Effector memory CD8-positive, alpha-beta T cell (primary cell): ENCODE measurements around the gene SNAI3.

Source experiments
- ATAC-seq: fragments of 150-1000 bp; cut with Tn5 transposase; replicated peaks from 2 replicates; pipeline ENCODE4 v1.10.0; 2021; ENCODE audit warnings: mild to moderate bottlenecking, moderate library complexity
- DNase-seq, 3 experiments: peaks; one replicate each; pipeline ENCODE4 v3.0.0; 2021
- H3K27ac Mint-ChIP-seq, 2 donors: one replicate each; pipeline ENCODE4 v1.8.0; 2022; ENCODE audit warnings: mild to moderate bottlenecking in 2 of 2, mixed read lengths in 2 of 2, moderate library complexity in 2 of 2
- H3K27me3 Mint-ChIP-seq, 2 donors: one replicate each; pipeline ENCODE4 v1.8.0; 2022; ENCODE audit warnings: mixed read lengths in 2 of 2
- H3K36me3 Mint-ChIP-seq: one replicate; pipeline ENCODE4 v1.8.0; 2022; ENCODE audit warnings: mild to moderate bottlenecking, moderate library complexity, mixed read lengths; ENCODE audit not compliant: insufficient read depth
- H3K4me1 Mint-ChIP-seq, 2 donors: one replicate each; pipeline ENCODE4 v1.8.0; 2022; ENCODE audit warnings: low read depth in 2 of 2, mixed read lengths in 2 of 2
- H3K4me3 Mint-ChIP-seq, 2 donors: one replicate each; pipeline ENCODE4 v1.8.0; 2022; ENCODE audit warnings: mild to moderate bottlenecking in 2 of 2, mixed read lengths in 2 of 2, moderate library complexity in 2 of 2
- H3K9me3 Mint-ChIP-seq, 2 donors: one replicate each; pipeline ENCODE4 v1.8.0; 2022; ENCODE audit warnings: mixed read lengths in 2 of 2
- total RNA-seq, 9 experiments: gene quantifications; one replicate each; lab custom pipeline; 2026; lab: John Stamatoyannopoulos, UW

The SNAI3 gene
- 0.98 to 28.6 (median 2.7) reads per million in 9 experiments for total RNA-seq

GRCh38 chr16:88686439-88687253 is at the start of gene SNAI3:
SNAI3 (minus strand) TSS chr16:88686507; CDS start chr16:88686406, 101 bp downstream.
- H3K9me3 Mint-ChIP-seq = no peaks in the 10 kb centered on the region
- DNase-seq (peak; percentile 73 to 78 (median 77)), ATAC-seq (peak; percentile 75)
- peak within 1 kb of the TSS; percentile 79 to 82 for H3K4me3 Mint-ChIP-seq
- H3K27ac Mint-ChIP-seq = peak within 1 kb of the TSS; percentile 44 to 73
- H3K27me3 Mint-ChIP-seq = no peaks in the 10 kb centered on the region
- H3K4me1 Mint-ChIP-seq = peaks cover 17 to 29% of the 10 kb centered on the region in 2 donors
- H3K36me3 Mint-ChIP-seq = peaks cover 31% of the 10 kb centered on the region

GRCh38 chr16:88736088-88736487 is 49.8 kb upstream of the SNAI3 start:
- Mint-ChIP-seq H3K4me1 (peaks cover 0 to 7% of the 10 kb centered on the region in 2 donors), H3K4me3 (no peak overlapping the region), H3K27ac (no peak overlapping the region), H3K36me3 (peaks cover 29% of the 10 kb centered on the region), H3K9me3 (no peaks in the 10 kb centered on the region), H3K27me3 (no peaks in the 10 kb centered on the region)
- DNase-seq = no peak
- ATAC-seq = no peak

GRCh38 chr16:88735616-88736015 is 49.3 kb upstream of the SNAI3 start:
- Mint-ChIP-seq H3K9me3 (no peaks in the 10 kb centered on the region), H3K4me1 (peaks cover 0 to 7% of the 10 kb centered on the region in 2 donors)

GRCh38 chr16:88735121-88735520 is 48.8 kb upstream of the SNAI3 start:
- no peak for DNase-seq

More at GRCh38 chr16:88735616-88736015, 49.3 kb upstream of the SNAI3 start:
- ATAC-seq (no peak), DNase-seq (no peak)
- Mint-ChIP-seq H3K27me3 (no peaks in the 10 kb centered on the region), H3K4me3 (no peak overlapping the region), H3K36me3 (peaks cover 32% of the 10 kb centered on the region), H3K27ac (no peak overlapping the region)

GRCh38 chr16:88734361-88734728 is 48.0 kb upstream of the SNAI3 start:
- Mint-ChIP-seq H3K4me1 (peaks cover 0 to 7% of the 10 kb centered on the region in 2 donors), H3K9me3 (no peaks in the 10 kb centered on the region), H3K36me3 (peaks cover 39% of the 10 kb centered on the region), H3K27me3 (no peaks in the 10 kb centered on the region), H3K4me3 (no peak overlapping the region), H3K27ac (no peak overlapping the region)
- DNase-seq = no peak
- ATAC-seq = no peak

More at GRCh38 chr16:88735121-88735520, 48.8 kb upstream of the SNAI3 start:
- Mint-ChIP-seq H3K4me1 (peaks cover 0 to 7% of the 10 kb centered on the region in 2 donors), H3K9me3 (no peaks in the 10 kb centered on the region), H3K36me3 (peaks cover 37% of the 10 kb centered on the region), H3K4me3 (no peak overlapping the region), H3K27me3 (no peaks in the 10 kb centered on the region), H3K27ac (no peak overlapping the region)
- no peak for ATAC-seq

- DNase-seq = no peak
- H3K9me3 Mint-ChIP-seq = no peaks in the 10 kb centered on the region
- H3K36me3 Mint-ChIP-seq = peaks cover 37% of the 10 kb centered on the region
- H3K27me3 Mint-ChIP-seq = no peaks in the 10 kb centered on the region
- H3K4me3 Mint-ChIP-seq = no peak overlapping the region
- peaks cover 0 to 6% of the 10 kb centered on the region in 2 donors for H3K4me1 Mint-ChIP-seq
- H3K27ac Mint-ChIP-seq = no peak overlapping the region
- ATAC-seq = no peak
Measured at GRCh38 chr16:88733630-88734360, 47.5 kb upstream of the SNAI3 start.

GRCh38 chr16:88732961-88733294 is 46.6 kb upstream of the SNAI3 start:
- no peaks in the 10 kb centered on the region for H3K27me3 Mint-ChIP-seq
- no peak for DNase-seq
- no peaks in the 10 kb centered on the region for H3K9me3 Mint-ChIP-seq
- no peak overlapping the region for H3K4me3 Mint-ChIP-seq
- H3K36me3 Mint-ChIP-seq = peaks cover 32% of the 10 kb centered on the region
- peaks cover 0 to 3% of the 10 kb centered on the region in 2 donors for H3K4me1 Mint-ChIP-seq
- no peak for ATAC-seq
- no peak overlapping the region for H3K27ac Mint-ChIP-seq

GRCh38 chr16:88732172-88732960 is 46.1 kb upstream of the SNAI3 start:
- DNase-seq (no peak), ATAC-seq (no peak)
- H3K9me3 Mint-ChIP-seq = no peaks in the 10 kb centered on the region
- no peaks in the 10 kb centered on the region for H3K4me1 Mint-ChIP-seq
- peaks cover 32% of the 10 kb centered on the region for H3K36me3 Mint-ChIP-seq
- H3K27me3 Mint-ChIP-seq = no peaks in the 10 kb centered on the region
- no peak overlapping the region for H3K27ac Mint-ChIP-seq
- no peak overlapping the region for H3K4me3 Mint-ChIP-seq

- H3K4me1 Mint-ChIP-seq = no peaks in the 10 kb centered on the region
- no peak for ATAC-seq
- peaks cover 38% of the 10 kb centered on the region for H3K36me3 Mint-ChIP-seq
- H3K9me3 Mint-ChIP-seq = no peaks in the 10 kb centered on the region
- DNase-seq = no peak
- no peak overlapping the region for H3K27ac Mint-ChIP-seq
- no peaks in the 10 kb centered on the region for H3K27me3 Mint-ChIP-seq
- H3K4me3 Mint-ChIP-seq = no peak overlapping the region
Measured at GRCh38 chr16:88731699-88732098, 45.4 kb upstream of the SNAI3 start.

- Mint-ChIP-seq H3K4me3 (no peak overlapping the region), H3K27me3 (no peaks in the 10 kb centered on the region), H3K27ac (peak overlapping the region in 1 of 2 donors; percentile 76), H3K9me3 (no peaks in the 10 kb centered on the region), H3K36me3 (peaks cover 45% of the 10 kb centered on the region), H3K4me1 (no peaks in the 10 kb centered on the region)
- no peak for ATAC-seq
- DNase-seq = no peak
Measured at GRCh38 chr16:88730632-88731607, 44.6 kb upstream of the SNAI3 start.

GRCh38 chr16:88727871-88728270 is 41.6 kb upstream of the SNAI3 start:
- Mint-ChIP-seq H3K4me3 (no peak overlapping the region), H3K9me3 (no peaks in the 10 kb centered on the region), H3K4me1 (no peaks in the 10 kb centered on the region), H3K27ac (peak overlapping the region in 1 of 2 donors; percentile 19), H3K36me3 (peaks cover 66% of the 10 kb centered on the region), H3K27me3 (no peaks in the 10 kb centered on the region)
- no peak for ATAC-seq
- no peak for DNase-seq

- H3K36me3 Mint-ChIP-seq = peaks cover 70% of the 10 kb centered on the region
- no peak for ATAC-seq
- no peak for DNase-seq
Measured at GRCh38 chr16:88726981-88727380, 40.7 kb upstream of the SNAI3 start.

More at GRCh38 chr16:88726981-88727380, 40.7 kb upstream of the SNAI3 start:
- no peaks in the 10 kb centered on the region for H3K9me3 Mint-ChIP-seq
- H3K4me1 Mint-ChIP-seq = no peaks in the 10 kb centered on the region
- H3K27ac Mint-ChIP-seq = no peak overlapping the region
- H3K27me3 Mint-ChIP-seq = no peaks in the 10 kb centered on the region
- H3K4me3 Mint-ChIP-seq = no peak overlapping the region
